Transverse colon (tissue), 4 donors: ENCODE data around the gene KLHDC10. TPM values are rescaled to one million over a fixed set of nuclear protein-coding genes. Genes with fewer than 3 reads are reported as not detected.

ENCODE experiments used
- DNase-seq: peaks from one replicate; pipeline ENCODE4 v3.0.0-alpha.2; 2019
- H3K27ac ChIP-seq, 4 donors: fragments of 200-600 bp; sonication (generic); 2 replicates each; pipeline ENCODE4 v1.5.1; 2016 to 2018; ENCODE audit warnings: inconsistent platforms in 4 of 4
- H3K27me3 ChIP-seq: fragments of 200-600 bp; sonication (generic); 2 replicates; pipeline ENCODE4 v1.5.1; 2017; ENCODE audit warnings: inconsistent platforms
- H3K36me3 ChIP-seq, 4 donors: fragments of 200-600 bp; sonication (generic); 2 replicates each; pipeline ENCODE4 v1.5.1; 2017 to 2019; ENCODE audit warnings: inconsistent platforms in 4 of 4
- H3K4me1 ChIP-seq, 4 donors: fragments of 200-600 bp; sonication (generic); 2 replicates each; pipeline ENCODE4 v1.5.1; 2017 to 2020; ENCODE audit warnings: inconsistent platforms in 4 of 4
- H3K4me3 ChIP-seq, 4 donors: fragments of 200-600 bp; sonication (generic); 1 replicate in 1 of 4; 2 replicates in 3 of 4; pipeline versions ENCODE4 v1.5.1 to v1.6.1; 2017 to 2019; ENCODE audit warnings: inconsistent platforms in 4 of 4
- H3K9me3 ChIP-seq, 2 donors: fragments of 200-600 bp; sonication (generic); 2 replicates each; pipeline ENCODE4 v1.5.1; 2017 to 2019; ENCODE audit warnings: inconsistent platforms in 2 of 2
- EP300 ChIP-seq: sonication (generic); formaldehyde crosslinking; IDR thresholded peaks from one replicate; pipeline ENCODE4 v1.6.1; 2017; ENCODE audit warnings: antibody characterized with exemption, low read depth
- POLR2A ChIP-seq: fragments of 450-650 bp; IDR thresholded peaks from one replicate; pipeline ENCODE4 v1.6.1; 2016; ENCODE audit warnings: antibody characterized with exemption, mild to moderate bottlenecking, moderate library complexity
- POLR2AphosphoS5 ChIP-seq, 3 donors: sonication (generic); formaldehyde crosslinking; IDR thresholded peaks; one replicate each; pipeline ENCODE4 v1.6.1; 2016; ENCODE audit warnings: antibody characterized with exemption in 3 of 3
- WGBS, 2 donors: methylation state at CpG; one replicate each; pipeline ENCODE4 v1.1.5; 2018; ENCODE audit warnings: low coverage in 1 of 2; 5-methylcytosine and 5-hydroxymethylcytosine counted together
- in situ Hi-C, 4 donors: fragments of 200-750 bp; cut with MboI; loops; one replicate each; pipeline versions ENCODE4 v1.15.0 to v1.15.1; 2017; ENCODE audit warnings: low sequenced_read_pairs in 3 of 4, low pct_ligation_motif_present in 1 of 4, low pct_unique_long_range_greater_than_20kb in 1 of 4
- intact Hi-C: fragments of 100-400 bp; cut with DNase I; formaldehyde crosslinking; loops from one replicate; pipeline ENCODE4 v1.15.1; 2023; ENCODE audit warnings: low total_unique reads
- total RNA-seq, 4 donors: library from RNA; depleted of rRNA; stranded (reverse); fragments of >200 nt; gene quantifications; one replicate each; pipeline ENCODE4 v1.1.0, GENCODE V29; 2016
- TF ChIP-seq, protein P1 (sequence below), 5 experiments: fragments of 200-600 bp in 3 of 5; fragments of 450-650 bp in 2 of 5; sonication (generic) in 3 of 5; IDR thresholded peaks; 1 replicate in 2 of 5; 2 replicates in 3 of 5; pipeline ENCODE4 v1.5.1; 2016 to 2017; ENCODE audit warnings: antibody characterized with exemption in 5 of 5, inconsistent platforms in 3 of 5, mild to moderate bottlenecking in 2 of 5, moderate library complexity in 1 of 5

Gene KLHDC10
- total RNA-seq, 4 donors from 2014 or later, result 9.4 to 23.5 (median 15.6) TPM

DNA sequence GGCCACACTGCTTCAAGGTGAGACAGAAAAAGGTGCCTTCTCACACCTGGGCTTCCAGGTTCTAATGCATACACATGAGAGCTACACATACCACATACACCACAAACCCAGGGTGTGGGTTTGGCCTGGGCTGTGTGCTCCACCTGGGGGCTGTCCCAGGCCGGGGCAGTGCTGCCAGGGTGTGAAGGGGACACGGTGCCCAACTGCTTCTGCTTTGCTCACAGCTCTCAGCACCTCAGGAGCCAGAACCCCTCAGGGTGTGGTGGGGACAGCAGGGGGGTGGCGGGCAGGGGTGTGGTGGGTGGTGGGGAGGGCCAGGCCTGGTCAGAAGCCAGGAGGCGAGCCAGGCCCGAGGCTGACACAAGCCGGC, 83.8 kb downstream of the KLHDC10 start:
- Histone ChIP-seq H3K4me1 (peaks cover 0 to 20% (median 16%) of the 10 kb centered on the region in 4 donors), H3K36me3 (no peaks in the 10 kb centered on the region), H3K9me3 (no peaks in the 10 kb centered on the region), H3K4me3 (no peak overlapping the region), H3K27ac (peak overlapping the region in 1 of 4 donors; percentile 19), H3K27me3 (no peaks in the 10 kb centered on the region)
- WGBS, 2 donors, result 28% methylated on average over 6 of the region's 6 CpGs; no CpG with 5 or more reads in 1 of the 2 donors
- no peak for DNase-seq
- in situ Hi-C loops, result no loop called here
- intact Hi-C loops, result no loop called here
- TF ChIP-seq EP300, result no peak
- TF ChIP-seq POLR2AphosphoS5 (IDR thresholded peaks at IDR 0.05), result no peak
- no peak for TF ChIP-seq POLR2A

DNA sequence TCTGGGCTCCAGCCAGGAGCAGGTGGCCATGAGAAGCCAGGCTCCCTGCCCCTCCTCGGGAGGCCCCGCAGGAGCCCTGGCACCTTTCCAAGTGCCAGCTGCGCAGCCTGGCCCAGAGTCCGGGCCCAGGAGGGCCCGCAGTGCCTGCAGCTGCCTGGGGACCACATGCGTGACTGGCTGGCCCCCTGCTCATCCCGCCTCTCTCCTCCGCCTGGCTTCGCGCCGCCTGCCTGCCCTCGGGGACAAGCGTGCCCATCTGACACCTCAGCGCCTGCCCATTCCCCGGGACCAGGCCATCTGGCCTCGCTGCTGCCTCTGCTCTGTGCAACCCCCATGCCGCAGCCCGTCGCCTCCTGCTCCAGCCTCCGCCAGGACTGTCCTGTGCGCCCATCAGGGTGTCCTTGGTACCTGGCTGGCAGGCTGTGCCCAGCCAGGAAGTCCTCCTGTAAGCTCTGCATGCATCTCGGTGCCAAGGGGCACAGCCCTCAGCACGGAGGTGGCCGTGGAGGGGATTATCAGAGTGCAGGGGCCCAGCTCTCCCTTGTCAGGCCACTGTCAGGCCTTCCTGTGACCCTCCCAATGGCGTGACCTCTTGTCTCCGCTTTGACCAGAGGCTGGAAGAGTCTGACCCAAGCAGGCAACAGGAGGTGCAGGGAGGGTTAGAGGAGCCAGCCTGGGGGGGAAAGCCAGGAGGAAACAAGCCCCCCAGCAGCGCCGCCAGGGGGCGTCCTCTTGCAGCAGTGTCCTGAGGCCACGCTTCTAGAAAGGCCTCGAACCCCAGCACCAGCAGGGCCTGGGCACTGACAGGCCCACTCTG, 84.4 kb downstream of the KLHDC10 start:
- DNase-seq, result no peak
- no peaks in the 10 kb centered on the region for H3K9me3 ChIP-seq
- H3K4me3 ChIP-seq, result no peak overlapping the region
- peaks cover 0 to 17% (median 13%) of the 10 kb centered on the region in 4 donors for H3K4me1 ChIP-seq
- H3K27me3 ChIP-seq, result no peaks in the 10 kb centered on the region
- 60% methylated on average over 31 of the region's 31 CpGs; no CpG with 5 or more reads in 1 of the 2 donors for WGBS, 2 donors
- TF ChIP-seq, protein P1, sequence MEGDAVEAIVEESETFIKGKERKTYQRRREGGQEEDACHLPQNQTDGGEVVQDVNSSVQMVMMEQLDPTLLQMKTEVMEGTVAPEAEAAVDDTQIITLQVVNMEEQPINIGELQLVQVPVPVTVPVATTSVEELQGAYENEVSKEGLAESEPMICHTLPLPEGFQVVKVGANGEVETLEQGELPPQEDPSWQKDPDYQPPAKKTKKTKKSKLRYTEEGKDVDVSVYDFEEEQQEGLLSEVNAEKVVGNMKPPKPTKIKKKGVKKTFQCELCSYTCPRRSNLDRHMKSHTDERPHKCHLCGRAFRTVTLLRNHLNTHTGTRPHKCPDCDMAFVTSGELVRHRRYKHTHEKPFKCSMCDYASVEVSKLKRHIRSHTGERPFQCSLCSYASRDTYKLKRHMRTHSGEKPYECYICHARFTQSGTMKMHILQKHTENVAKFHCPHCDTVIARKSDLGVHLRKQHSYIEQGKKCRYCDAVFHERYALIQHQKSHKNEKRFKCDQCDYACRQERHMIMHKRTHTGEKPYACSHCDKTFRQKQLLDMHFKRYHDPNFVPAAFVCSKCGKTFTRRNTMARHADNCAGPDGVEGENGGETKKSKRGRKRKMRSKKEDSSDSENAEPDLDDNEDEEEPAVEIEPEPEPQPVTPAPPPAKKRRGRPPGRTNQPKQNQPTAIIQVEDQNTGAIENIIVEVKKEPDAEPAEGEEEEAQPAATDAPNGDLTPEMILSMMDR (IDR thresholded peaks at IDR 0.05), result no peak
- no peak for TF ChIP-seq EP300
- peak overlapping the region in 1 of 4 donors; percentile 19 for H3K27ac ChIP-seq
- intact Hi-C loops, result no loop called here
- H3K36me3 ChIP-seq, result no peaks in the 10 kb centered on the region
- in situ Hi-C loops, result no loop called here

DNA sequence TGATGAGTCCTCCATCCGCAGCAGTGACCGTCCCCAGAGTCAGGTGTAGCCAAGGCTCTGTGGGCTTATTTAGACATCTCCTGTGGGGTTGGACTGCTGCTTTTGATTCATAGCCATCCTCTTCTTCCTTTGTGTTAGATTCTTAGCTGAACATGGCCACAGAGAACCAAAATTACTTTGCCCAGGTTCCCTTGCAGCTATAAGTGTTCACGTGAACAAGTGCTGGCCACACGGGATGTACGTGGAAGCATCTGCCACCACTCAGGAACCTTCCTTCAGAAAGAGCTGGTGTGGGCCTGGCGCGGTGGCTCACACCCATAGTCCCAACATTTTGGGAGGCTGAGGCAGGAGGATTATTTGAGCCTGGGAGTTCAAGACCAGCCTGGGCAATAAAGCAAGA, 85.8 kb downstream of the KLHDC10 start:
- peaks cover 0 to 1% (median 0%) of the 10 kb centered on the region in 4 donors for H3K36me3 ChIP-seq
- WGBS, 2 donors, result 80 to 99% methylated on average over 2 to 7 of the region's 7 CpGs

DNA sequence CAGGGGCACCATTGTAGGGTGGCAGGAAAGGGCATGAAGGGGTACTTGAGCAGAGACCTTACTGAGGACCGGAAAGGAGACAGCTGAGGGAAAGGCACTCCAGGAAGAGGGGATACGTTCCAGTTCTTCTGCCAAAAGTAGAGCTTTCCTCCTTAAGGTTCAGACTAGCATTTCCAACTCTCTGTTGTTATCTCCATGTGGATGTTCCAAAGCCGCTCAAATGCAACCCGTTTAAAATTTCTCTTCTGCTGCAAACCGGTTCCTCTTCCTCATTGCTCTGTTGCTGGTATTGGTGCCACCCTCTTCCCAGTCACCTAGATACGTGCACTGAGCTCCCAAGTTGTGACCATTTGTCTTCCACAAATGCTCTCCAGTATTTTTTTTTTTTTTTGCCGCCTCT, 87.4 kb downstream of the KLHDC10 start:
- Histone ChIP-seq H3K27me3 (no peaks in the 10 kb centered on the region), H3K9me3 (no peaks in the 10 kb centered on the region), H3K36me3 (peaks cover 0 to 7% (median 3%) of the 10 kb centered on the region in 4 donors), H3K4me1 (peaks cover 0 to 13% (median 12%) of the 10 kb centered on the region in 4 donors), H3K27ac (no peak overlapping the region), H3K4me3 (no peak overlapping the region)
- TF ChIP-seq POLR2AphosphoS5 (IDR thresholded peaks at IDR 0.05) (no peak), POLR2A (no peak), EP300 (no peak)
- TF ChIP-seq, protein P1 (IDR thresholded peaks at IDR 0.05), result no peak
- WGBS, 2 donors, result 73 to 87% methylated on average over 4 to 7 of the region's 7 CpGs
- in situ Hi-C loops (no loop called here), intact Hi-C loops (no loop called here)
- DNase-seq, result no peak

More for the DNA sequence above, 85.8 kb downstream of the KLHDC10 start:
- intact Hi-C loops (no loop called here), in situ Hi-C loops (no loop called here)
- Histone ChIP-seq H3K9me3 (no peaks in the 10 kb centered on the region), H3K4me3 (no peak overlapping the region), H3K4me1 (peaks cover 0 to 13% (median 12%) of the 10 kb centered on the region in 4 donors), H3K27me3 (no peaks in the 10 kb centered on the region), H3K27ac (no peak overlapping the region)
- no peak for DNase-seq
- TF ChIP-seq POLR2A (no peak), EP300 (no peak), POLR2AphosphoS5 (IDR thresholded peaks at IDR 0.05) (no peak)
- TF ChIP-seq, protein P1 (IDR thresholded peaks at IDR 0.05), result no peak
